Astrocyte of the spinal cord (primary cell): ENCODE measurements around the gene MLLT10.

Source experiments
- DNase-seq: peaks from one replicate; pipeline ENCODE4 v3.0.0; 2011; ENCODE audit warnings: low read depth, low spot score
- H3K4me3 ChIP-seq: 2 replicates; pipeline ENCODE4 v1.5.1; 2011; ENCODE audit warnings: low read depth, mild to moderate bottlenecking, low read length, moderate library complexity
- CTCF ChIP-seq: IDR thresholded peaks from 2 replicates; pipeline ENCODE4 v1.5.1; 2012; ENCODE audit warnings: low read depth, mild to moderate bottlenecking, low read length, inconsistent platforms
- in situ Hi-C: cut with HindIII; loops from 2 replicates; pipeline ENCODE4 v1.10.0; 2017; ENCODE audit warnings: low sequenced_read_pairs

MLLT10 gene

DNA sequence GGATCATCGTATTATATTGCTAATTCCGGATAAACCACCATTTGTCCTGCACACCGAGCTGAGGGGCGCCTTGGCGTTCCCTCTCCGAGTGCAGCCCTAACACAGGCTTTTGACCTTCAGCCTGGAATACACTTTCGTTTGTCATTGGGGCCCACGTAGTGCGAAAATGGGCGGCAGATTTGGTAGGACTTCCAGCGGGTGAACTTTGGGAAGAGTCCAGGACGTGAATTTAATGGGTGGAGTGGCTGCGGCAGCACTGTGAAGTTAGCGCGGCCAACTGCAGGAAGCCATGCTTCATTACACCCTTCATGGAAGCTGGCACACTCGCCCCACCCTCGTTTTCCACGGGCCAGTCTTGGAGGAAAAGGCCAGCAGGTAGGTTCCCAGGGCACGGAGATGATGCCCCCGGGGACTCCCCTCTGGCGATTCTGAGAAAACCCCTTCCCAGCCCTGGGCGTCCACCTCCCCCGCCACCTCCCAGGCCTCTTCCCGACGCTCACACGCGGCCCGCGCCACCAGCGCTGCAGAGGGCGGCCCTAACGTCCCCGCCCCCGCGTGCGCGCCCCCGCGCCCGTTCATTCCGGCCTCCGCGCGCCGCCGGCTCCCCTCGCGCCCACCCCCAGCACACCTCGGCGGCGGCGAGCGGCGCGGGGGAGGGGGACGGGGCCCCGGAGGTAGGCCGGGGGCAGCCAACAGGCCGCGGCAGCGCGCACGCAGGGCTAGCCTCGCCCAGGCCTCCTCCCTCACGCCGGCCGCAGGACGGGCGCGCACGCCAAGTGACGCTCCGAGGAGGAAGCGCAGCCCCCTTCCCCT lies at the start of gene MLLT10:
Gene MLLT10 (plus strand): TSS at position 766 of the 813 bp plus-strand sequence. CDS start 413 bp downstream, outside the sequence.
- peak; percentile 97 for DNase-seq
- H3K4me3 ChIP-seq = peak within 1 kb of the TSS; percentile 78
- in situ Hi-C loops = no loop called here
- TF ChIP-seq CTCF = peak; percentile 29

DNA sequence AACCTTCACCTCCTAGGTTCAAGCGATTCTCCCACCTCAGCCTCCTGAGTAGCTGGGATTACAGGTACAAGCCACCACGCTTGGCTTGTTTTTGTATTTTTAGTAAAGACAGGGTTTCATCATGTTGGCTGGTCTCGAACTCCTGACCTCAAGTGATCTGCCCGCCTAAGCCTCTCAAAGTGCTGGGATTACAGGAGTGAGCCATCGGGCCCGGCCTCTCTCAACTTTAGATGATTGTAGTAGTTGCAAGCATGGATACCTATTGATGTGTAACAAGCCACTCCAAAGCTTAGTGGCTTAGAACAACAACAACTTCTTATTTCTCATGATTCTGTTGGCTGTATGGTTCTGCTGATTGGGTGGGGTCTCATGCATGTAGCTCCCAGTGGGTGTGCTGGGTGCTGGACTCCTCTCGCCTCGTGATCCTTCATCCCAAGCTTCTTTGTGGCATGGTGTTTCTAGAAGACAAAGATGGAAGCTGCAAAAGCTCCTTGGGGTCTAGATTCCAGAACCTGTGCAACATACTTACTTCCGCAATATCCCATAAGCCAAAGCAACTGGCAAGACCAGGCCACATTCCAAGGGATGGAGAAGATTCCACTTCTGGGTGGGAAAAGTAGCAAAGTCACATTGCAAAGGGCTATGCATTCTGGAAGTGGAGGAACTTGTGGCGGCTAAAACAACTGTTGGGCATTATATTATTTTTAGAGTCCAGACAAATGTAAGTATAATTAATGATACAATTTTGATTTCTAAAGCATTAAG lies 46.4 kb upstream of the MLLT10 start:
- in situ Hi-C loops = no loop called here
- no peak for DNase-seq
- no peak for TF ChIP-seq CTCF
- H3K4me3 ChIP-seq = no peak overlapping the region

DNA sequence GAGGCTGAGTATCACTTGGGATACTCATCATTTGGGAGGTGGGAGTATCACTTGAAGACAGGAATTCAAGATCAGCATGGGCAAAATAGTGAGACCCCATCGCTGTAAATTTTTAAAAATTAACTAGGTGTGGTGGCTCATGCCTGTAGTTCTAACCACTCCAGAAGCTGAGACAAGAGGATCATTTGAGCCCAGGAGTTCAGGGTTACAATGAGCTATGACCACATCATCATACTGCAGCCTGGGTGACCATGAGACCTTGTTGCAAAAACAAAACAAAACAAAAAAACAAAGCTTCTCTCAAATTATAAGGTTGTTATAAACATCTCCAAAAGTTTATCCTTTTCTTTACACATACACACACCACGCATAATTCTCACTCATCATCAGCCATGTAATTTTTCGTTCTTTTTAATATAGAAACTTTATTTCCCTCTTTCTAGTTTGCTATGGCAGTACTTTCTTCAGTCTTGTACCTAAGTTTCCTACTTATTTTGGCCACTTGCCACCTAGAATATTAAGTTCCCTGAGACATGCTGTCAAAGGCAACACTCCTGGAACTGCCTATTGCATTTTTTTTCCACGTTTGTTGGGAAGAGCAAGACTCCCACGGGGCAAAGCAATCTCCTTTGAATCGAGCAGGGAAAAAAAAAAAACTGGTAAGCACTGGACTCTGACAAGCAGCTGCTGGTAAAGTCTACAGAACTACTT lies 45.6 kb upstream of the MLLT10 start:
- H3K4me3 ChIP-seq = no peak overlapping the region
- in situ Hi-C loops = no loop called here
- DNase-seq = peak; percentile 51
- TF ChIP-seq CTCF = no peak

DNA sequence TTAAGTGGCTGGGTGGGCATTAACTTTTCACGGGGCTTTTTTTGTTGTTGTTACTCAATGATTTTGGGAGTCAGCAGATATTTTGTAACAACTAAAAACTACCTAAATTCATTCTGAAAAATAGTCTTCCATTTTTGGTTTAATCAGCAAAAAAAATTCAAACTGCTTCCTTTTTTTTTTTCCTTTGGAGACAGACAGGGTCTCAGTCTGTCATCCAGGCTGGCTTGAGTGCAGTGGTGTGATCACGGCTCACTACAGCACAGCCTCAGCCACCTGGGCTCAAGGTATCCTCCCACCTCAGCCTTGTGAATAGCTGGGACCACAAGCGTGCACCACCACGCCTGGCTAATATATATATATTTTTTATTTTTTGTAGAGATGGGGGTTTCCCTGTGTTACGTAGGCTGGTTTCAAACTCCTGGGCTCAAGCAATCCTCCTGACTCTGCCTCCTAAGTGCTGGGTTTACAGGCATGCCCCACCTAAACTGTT lies 45.0 kb upstream of the MLLT10 start:
- no peak overlapping the region for H3K4me3 ChIP-seq
- DNase-seq = no peak
- TF ChIP-seq CTCF = no peak
- in situ Hi-C loops = no loop called here

- DNase-seq = no peak
- H3K4me3 ChIP-seq = no peak overlapping the region
- no peak for TF ChIP-seq CTCF
- in situ Hi-C loops = no loop called here
Observed at GRCh38 chr10:21490028-21490710, 43.9 kb upstream of the MLLT10 start.

DNA sequence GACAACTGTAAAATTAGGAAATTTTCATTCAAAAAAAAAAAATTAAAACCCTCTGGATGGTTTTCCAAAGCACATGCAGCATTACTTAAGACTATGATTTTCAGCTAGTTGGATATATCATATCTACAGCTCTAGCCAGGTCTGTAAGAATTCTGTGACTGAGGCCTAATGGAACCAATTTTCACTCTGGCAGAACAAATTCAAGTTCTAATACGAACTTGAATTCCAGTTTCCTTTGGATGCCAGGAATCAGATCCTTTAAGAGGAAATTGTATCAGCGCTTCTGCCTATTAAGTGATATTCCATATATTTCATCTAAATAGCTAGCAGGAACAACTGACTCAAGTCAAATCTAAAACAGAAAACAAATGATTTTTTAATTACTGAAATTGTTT lies 43.3 kb upstream of the MLLT10 start:
- no peak overlapping the region for H3K4me3 ChIP-seq
- no peak for DNase-seq
- TF ChIP-seq CTCF = no peak
- in situ Hi-C loops = no loop called here
